H1 (cell line): ENCODE results near the gene LRRIQ4. TPM values are rescaled to one million over a fixed set of nuclear protein-coding genes. Genes with fewer than 3 reads are reported as not detected.
A peak's percentile ranks its signal among the peaks of the same experiment; 100 is the strongest.

Experiments used
- ASH2L ChIP-seq: fragments of 200-600, 300-600 bp; sonication (generic); IDR thresholded peaks from one replicate; pipeline ENCODE4 v1.7.1; 2017; ENCODE audit warnings: low read length
- CHD1 ChIP-seq: IDR thresholded peaks from 2 replicates; pipeline ENCODE4 v1.6.1; 2012; ENCODE audit warnings: low read depth, low read length, improper control_type of control experiment
- RBBP5 ChIP-seq: IDR thresholded peaks from 2 replicates; pipeline ENCODE4 v1.7.1; 2012; ENCODE audit warnings: low read depth, mild to moderate bottlenecking, inconsistent platforms, low read length, moderate library complexity, borderline replicate concordance
- SIRT6 ChIP-seq: IDR thresholded peaks from one replicate; pipeline ENCODE4 v1.7.1; 2012; ENCODE audit warnings: low read length, inconsistent platforms
- SP1 ChIP-seq: IDR thresholded peaks from 2 replicates; pipeline ENCODE4 v1.6.1; 2011; ENCODE audit warnings: low read depth, low read length
- YY1 ChIP-seq: IDR thresholded peaks from 2 replicates; pipeline ENCODE4 v1.6.1; 2011; ENCODE audit warnings: low read depth, mild to moderate bottlenecking, low read length
- polyA plus RNA-seq, 7 experiments: library from polyadenylated mRNA; depleted of rRNA in 3 of 7; stranded (reverse) in 5 of 7; unstranded in 2 of 7; fragments of >200 nt in 5 of 7; fragments of 200-250 nt in 2 of 7; gene quantifications; 1 replicate in 5 of 7; 2 replicates in 1 of 7; 4 replicates in 1 of 7; pipeline versions ENCODE4 v1.2.1 to v1.2.3, GENCODE V29; 2011 to 2013; ENCODE audit warnings: missing spikeins in 2 of 7, mixed read lengths in 2 of 7
- total RNA-seq: library from RNA; stranded (reverse); fragmentation: NEBNext Ultra II Directional; extraction: Animal tissue kit (Norgen Biotek cat#: 25700); gene quantifications from 2 replicates; pipeline ENCODE4 v1.2.1, GENCODE V29; 2021
- TF ChIP-seq, protein P1 (sequence below): IDR thresholded peaks from 2 replicates; pipeline ENCODE4 v1.6.1; 2012; ENCODE audit warnings: low read length, inconsistent platforms

LRRIQ4 gene
- total and polyA plus RNA-seq, 2 of the 8 experiments (the other 6 are each of a cell fraction or from before 2014, with no cell fraction given), result 0.08 TPM; not detected in 1

DNA sequence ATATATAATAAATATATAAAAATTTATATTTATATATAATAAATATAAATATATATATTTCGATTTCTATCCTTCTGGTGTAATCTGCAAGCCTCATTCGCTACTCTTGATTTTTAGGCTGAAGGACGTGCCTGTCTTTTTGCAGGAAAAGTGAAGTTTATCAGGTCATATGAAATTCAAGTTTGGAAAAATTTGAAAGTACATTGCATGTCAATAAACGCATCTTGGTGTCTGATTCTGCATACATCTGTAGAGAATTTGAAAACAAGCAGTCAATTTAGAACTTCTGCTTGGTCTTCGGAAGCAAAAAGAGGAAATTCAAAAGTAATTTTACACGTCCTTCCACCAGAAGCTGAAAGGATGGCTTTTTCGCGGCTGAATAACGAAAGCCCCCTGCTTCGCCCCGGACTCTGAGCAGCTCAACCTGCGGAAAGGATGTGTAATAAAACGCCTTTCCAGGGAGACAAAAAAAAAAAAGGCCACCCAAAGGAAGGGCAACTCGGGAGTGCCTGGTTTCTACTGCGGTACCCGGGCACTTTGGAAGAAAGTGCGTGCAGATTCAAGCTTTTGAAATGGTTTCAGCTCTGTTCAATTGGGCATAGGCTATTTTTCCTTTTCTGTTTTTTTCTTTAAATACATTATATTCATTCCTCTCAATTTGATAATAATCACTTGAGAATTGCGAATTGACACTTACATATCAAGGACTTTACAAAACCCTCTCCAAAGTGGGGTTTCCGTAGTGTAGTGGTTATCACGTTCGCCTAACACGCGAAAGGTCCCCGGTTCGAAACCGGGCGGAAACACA, 41.0 kb upstream of the LRRIQ4 start (continued):
- TF ChIP-seq, protein P1, sequence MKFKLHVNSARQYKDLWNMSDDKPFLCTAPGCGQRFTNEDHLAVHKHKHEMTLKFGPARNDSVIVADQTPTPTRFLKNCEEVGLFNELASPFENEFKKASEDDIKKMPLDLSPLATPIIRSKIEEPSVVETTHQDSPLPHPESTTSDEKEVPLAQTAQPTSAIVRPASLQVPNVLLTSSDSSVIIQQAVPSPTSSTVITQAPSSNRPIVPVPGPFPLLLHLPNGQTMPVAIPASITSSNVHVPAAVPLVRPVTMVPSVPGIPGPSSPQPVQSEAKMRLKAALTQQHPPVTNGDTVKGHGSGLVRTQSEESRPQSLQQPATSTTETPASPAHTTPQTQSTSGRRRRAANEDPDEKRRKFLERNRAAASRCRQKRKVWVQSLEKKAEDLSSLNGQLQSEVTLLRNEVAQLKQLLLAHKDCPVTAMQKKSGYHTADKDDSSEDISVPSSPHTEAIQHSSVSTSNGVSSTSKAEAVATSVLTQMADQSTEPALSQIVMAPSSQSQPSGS, result peak; percentile 51; the same call in 1 of the 2 replicates
- 0 out of 2 replicates have a peak, but pooled peaks have one; percentile 18 for TF ChIP-seq YY1
- 0 out of 2 replicates have a peak, but pooled peaks have one; percentile 10 for TF ChIP-seq SP1
- no peak for TF ChIP-seq CHD1
- no peak for TF ChIP-seq SIRT6
- TF ChIP-seq RBBP5, result peak; percentile 94
- TF ChIP-seq ASH2L, result peak; percentile 91
- TF ChIP-seq, all 59 proteins: peak for 11
